DMS 273 (cell line): ENCODE data around the gene SS18.

ENCODE experiments used
- DNase-seq: peaks from one replicate; lab custom pipeline; 2025; ENCODE audit not compliant: unreplicated experiment; lab: John Stamatoyannopoulos, UW

Gene SS18

DNA sequence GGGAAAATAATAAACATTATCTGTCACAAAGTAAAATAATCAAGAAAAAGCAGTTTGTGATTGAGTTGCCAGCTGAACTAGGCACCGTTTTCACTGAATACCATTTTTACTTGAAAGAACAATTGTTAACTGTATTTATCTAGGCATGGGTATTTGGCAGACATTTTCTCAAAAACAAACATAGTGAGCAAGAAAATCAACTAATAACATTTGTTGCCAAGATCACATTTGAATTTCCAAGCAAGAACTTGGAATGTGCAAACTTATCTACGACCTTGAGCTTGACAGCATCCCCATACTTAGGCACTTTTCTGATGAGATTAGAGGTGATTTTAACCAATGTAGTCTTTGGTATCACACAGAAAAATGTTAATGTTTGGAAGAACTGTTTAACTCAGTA is 16.7 kb downstream of the SS18 start:
- DNase-seq, result no peak

DNA sequence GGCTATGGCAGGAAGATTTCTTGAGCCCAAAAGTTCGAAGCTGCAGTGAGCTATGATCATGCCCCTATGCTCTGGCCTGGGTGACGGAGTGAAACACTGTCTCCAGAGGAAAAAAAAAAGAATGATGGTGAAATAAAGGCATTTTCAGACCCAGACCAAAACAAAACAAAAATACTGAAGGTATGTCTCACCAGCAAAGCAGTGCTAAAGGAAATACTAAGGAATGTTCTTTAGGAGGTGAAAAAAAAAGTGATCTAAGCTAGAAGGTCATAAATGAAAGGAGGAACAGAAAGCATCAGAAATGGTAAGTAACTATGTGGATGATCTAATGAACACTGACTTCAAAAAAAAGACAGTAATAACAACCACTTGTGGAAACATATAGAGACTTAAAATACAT is 18.7 kb downstream of the SS18 start:
- no peak for DNase-seq

DNA sequence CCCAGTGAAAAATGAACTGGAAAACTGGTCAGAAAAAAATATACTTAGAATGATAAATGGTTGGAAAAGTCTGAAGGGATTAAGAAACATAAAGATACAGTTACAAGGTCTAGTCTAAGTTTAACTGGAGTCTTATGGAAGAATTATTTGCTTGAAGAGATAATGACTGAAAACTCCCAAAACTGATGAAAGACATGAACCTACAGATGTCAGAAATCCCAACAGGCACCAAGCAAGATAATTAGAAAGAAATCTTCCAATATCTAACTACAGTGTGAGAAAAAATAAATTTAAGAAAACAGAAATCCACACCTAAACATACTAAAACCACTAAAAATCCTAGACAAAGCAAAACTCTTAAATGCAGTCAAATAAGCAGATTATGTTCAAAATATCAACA is 19.4 kb downstream of the SS18 start:
- no peak for DNase-seq

DNA sequence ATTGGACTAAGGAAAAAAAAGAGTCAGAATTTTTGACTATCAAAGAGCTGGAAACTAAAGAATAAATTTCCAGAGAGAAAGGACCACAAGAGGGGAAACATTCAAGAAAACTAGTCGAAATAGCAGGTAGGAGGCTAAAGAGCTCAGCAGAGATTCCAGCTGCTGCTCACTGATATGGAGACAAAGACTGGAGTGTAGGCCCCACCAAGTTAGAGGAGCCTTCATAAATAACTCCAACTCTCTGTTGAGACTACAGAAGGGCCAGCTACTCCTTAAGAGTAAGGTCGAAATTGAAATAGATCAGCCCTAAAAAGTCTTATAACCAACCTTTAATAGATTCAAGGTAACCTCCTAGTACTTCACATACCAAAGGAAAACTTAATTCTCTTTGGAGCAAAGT is 31.1 kb downstream of the SS18 start:
- no peak for DNase-seq

DNA sequence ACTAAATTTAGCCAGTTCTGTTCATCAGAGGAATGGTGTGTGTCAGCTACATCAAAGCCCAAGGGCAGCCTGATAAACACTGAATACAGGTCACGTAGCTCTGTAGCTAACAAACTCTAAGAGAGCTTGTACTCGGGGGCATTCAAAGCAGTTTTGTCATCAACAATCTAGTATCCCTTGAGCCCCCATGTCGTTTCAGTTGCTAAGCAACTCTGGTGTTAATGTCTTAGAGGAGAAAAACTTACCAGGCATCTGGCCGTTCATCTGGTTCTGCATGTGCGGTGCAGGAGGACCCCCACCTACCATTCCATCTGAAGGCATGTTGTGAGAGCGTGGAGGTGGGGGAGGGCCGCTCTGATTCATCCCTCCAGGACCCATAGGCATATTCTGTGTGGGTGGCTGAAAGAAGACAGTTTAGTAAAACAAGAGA is 33.1 kb downstream of the SS18 start:
- DNase-seq, result no peak

DNA sequence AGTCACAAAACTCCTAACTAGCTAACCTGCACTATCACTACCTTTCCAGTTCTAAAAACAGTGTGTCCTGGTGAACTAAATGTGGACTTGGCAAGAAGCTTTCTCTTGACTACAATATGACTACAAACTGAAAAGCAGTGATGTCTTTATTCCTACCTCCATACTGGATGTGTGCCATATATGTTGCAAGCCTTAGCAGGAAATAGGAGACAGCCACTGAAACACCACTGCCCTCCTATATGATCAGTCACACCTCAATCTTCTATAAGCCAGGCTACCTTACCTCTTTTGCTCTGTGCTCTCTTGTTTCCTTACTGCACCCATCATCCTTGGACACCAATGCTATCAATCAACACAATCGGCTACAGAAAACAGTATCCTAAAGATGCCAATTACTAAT is 34.1 kb downstream of the SS18 start:
- DNase-seq, result no peak

DNA sequence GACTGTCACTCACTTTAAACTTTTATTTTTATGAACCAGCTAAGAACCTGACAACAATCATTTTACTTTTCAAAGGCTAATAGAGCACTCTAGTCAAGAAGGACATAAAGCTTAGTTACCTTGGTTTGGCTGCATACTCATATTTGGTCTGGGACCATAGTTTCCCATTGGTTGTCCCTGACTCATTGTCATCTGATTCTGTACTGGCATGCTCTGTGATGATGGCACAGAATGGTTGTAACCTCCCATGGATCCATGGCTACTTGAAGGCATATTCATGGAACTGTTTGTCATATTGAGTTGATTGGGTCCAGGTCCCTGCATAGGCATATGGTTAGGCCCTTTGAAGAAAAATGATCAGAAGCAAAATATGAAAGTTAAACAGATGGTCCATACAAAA is 37.9 kb downstream of the SS18 start:
- DNase-seq, result no peak

DNA sequence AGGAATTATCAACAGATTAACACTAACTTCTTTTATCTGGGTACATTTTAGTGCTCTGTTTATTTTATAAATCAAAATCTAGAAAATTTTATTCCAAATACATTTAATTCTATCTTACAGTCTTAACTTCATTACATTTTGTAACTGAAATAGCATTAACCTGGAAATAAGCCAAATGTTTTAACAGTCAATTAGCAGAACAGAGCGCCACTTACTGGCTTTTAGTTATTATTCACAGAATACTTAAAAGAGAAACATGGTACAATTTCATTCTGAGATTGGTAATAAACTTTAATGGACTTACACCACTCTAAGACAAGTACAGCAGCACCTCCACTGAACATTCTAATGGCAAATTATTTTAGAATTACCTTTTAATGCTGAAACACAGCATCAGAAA is 38.6 kb downstream of the SS18 start:
- peak; percentile 34 for DNase-seq

DNA sequence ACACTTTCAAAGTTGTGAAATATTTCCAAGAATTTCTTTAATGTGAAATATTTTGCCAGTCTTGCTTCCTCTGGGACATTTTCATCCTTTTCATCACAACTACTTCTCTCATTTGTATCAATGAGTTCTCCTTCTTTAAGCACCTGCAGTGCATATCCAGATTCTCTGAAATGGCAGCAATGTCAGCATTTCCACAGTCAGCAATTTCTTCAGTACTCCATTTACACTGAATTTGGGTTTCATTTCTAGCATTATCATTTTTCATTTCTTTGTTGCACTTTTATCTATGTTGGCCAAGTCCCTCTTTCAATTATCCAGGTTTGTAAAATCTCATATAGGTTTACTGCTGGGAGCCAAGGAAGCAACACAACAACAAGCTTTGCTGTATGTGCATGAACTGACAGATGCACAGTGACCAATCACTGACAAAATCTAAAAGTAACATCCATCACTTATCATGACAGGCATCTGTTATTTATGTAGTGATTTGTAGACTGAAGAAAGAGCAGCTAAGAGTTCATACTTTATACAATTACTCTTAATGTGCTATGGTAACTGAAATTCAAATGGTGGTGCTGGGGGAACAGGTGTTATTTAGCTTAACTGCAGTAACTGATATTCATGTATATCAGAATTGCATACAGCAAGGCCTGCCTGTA is 43.9 kb downstream of the SS18 start:
- no peak for DNase-seq

DNA sequence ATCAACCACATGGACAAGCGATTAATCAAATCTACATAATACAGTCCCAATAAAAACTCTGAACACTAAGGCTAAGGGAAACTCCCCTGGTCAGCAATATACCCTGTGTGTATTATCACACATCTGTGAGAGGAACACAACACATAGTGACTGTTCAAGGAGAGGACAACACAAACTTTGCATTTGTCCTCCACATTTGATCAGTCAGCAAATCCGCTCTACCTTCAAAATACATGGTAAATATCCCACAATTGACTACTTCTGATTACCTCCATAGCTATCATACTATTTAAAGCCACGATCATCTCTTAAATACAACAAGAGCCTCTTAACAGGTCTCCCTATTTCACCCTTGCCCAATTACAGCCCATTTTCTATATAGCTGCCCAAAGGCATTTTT is 45.6 kb downstream of the SS18 start:
- DNase-seq, result no peak

DNA sequence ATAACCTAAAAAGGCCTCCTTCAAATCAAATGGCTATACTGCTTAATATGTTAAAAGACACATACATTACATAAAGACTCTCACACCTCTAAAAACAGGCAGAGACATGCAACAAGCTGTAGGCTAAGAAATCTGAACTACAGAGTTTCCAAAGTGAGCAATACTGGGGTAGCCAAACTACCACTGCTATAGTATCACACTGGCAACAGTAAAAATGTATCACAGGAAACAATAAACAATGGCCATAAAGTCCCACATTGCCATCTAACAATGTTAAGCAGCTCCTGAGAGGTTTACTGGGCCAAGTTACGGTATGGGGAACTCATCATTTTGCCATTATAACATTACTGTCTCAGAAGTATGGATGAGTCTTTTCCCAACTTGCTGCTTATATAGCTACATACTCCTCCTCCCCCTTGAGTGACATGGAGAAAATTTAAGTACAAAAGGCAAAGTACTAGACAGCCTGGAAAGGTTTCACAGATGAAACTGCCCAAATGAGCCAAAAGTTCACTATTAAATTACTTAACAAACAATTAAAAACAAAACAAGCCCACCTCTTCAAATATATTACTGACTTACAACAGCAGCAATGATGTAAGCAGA is 50.3 kb downstream of the SS18 start:
- DNase-seq, result no peak

DNA sequence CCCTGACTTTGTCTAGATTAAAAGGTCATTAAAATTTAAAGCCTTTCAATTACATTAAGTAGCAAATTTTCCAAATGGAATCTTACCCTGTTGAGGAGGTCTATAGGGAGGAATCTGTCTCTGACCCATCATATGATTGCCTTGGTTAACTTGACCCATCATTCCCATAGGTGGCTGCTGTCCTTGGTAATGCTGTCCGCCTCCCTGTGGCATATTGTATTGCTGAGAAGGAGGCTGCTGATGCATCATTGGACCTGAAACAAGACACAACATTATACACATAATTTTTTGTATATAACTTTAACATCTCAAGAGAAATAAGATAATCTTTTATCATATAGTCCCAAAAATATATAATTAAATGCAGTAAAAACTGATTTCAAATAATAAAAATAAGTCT is 51.2 kb downstream of the SS18 start:
- no peak for DNase-seq

DNA sequence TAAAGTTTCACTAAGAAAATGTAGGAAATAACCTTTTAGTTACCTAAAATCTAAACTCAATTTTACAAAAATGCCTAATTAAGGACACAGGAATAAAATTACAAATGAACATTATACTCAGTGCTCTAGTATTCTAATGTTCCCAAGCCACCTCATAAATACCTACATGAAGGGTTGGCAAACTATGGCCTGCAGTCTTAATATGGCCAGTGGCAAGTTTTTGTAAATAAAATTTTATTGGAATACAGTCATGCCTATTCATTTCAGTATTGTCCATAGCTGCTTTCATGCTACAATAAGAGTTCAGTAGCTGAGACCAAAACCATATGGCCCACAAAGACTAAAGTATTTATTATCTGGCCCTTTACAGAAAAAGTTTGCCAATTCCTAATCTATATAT is 53.8 kb downstream of the SS18 start:
- DNase-seq, result no peak

DNA sequence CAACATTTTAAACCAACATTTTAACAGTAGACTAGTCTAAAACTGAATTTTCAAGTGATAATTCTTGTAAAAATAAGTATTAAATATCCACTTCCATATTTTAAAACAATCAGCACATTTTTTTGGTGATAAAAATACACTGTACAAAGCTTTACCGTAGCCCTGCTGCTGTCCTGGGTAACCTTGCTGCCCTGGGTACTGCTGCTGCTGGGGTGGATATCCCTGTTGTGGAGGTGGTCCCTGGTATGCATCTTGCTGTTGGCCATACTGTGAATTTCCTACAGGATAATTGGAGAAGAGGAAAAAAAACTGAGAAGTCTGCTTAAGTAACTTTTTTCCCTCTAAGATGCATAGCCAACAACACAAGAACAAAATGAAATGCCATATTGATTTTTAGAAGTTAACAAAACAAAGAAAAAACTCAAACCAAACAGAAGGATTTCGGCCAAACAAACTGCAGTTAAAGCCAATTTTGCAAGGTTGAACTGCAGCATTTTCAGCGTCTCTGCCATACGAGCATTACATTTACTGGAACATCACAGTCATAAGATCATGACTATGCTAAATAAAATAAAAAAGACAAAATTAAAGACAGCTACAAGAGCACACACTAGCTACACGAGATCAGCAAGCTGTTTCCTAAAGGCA is 55.4 kb downstream of the SS18 start:
- no peak for DNase-seq

DNA sequence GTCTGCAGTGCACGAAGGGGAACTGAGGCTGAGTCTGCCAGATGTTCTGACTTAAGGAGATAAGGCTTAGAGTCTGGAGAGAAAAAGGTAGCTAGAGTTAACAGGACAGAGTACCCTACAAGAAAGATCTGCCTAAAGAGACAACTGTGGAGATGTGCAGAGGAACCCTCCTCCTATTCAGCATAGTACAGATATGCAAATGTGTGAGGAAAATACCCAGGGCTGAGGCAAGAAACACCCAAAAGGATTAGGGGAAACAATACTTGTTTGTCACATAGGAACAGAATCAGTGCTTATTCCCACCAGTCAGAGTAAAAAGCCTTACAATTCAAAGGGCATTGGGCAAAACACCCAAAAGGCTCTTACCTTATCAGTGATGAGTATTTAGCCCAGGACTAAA is 67.8 kb downstream of the SS18 start:
- DNase-seq, result no peak

DNA sequence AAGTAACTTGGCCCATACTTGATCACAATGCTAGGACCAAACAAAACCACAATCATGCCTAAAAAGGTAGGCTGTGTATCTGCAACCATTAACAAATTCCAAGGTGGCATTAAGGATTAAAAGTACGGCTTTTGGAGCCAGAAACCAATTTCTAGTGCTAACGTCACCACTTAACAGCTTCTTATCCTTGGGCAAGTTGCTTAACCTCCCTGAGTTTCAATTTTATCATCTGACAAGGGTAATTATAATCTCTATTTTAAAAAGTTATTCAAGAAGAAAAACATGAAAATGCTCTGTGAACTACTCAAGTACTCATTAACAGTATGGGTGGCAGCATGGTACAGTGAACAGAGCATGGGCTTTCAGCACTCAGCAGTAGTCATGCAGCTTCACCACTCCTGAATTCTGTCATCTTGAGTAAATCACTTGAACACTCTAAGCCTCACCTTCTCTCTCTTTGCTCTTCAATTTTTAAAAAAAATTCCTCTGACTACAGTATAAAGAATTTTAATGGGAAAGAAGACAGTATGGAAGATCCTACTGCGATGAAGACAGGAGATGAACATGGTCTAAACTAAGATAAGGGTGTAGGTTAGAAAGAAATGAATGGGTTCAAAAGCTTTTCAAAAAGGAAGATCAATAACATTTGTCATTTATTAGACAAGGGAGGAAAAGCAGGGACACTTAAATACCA is 69.2 kb downstream of the SS18 start:
- DNase-seq, result no peak

DNA sequence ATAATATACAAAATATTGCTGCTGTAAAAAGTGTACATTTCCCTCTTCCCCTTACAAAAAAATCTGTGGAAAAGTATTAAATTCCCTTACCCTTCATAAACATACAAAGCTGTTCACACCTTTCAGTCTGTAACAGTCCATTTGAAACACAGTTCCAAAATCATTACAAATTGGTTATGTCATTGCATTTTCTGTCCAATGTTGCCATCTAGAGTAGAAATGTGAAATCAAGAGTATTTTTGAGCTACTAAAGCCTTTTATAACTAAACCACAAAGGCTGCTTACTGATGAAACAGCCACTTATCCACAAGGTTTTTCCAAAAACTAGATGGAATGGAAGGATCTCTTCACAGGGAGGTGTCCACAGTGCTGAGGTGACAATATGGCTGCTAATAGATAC is 72.5 kb downstream of the SS18 start:
- peak; percentile 26 for DNase-seq

DNA sequence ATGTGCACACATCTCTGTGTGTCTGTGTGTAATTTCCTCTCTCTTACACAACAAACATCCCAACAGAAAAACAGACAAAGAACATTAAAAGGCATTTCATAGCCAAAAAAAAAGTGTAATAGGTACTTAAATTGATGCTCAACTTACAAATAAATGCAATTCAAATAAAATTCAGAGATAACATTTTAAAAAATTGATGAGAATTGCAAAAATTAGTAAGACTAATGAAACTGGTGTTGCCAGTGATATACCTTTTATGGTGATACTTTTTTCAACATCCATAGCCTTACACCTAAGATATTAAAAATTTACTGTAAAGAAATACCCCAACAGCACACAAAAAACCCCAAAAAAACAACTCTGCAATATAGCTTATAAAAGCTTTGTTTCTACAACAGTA is 76.0 kb downstream of the SS18 start:
- no peak for DNase-seq

DNA sequence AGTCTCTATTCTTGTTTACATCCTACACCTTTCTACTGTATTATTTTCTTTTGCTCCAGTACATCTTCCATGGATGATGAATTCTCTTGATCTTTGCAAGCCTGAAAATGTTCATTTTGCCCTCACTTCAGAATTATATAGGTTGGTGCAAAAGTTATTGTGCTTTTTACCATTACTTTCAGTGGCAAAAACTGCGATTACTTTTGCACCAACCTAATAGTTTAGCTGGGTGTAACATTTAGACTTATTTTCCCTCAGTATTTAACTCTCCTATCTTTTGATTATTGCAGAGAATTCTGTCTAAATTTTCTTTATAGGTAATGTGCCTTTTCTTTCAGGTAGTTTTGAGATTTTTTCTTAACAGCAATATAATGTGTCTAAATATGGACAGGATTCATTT is 81.8 kb downstream of the SS18 start:
- no peak for DNase-seq

DNA sequence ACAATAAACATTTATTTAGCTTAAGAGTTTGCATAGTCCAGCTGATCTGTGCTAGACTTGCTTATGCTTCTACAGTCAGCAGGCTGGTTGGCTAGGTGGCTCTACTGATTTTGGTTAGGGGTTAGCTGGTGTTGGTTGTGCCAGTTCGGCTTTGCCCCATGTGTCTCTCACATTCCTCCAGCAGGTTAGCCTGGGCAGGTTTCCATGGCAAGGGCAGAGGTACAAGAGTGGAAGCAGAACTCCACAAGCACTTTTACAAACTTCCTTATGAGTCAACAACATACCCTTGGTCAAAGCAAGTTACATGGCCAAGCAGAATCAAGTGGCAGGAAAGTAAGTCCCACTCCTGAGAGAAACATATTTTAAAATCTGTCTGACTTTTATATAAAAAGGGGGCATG is 82.3 kb downstream of the SS18 start:
- no peak for DNase-seq

DNA sequence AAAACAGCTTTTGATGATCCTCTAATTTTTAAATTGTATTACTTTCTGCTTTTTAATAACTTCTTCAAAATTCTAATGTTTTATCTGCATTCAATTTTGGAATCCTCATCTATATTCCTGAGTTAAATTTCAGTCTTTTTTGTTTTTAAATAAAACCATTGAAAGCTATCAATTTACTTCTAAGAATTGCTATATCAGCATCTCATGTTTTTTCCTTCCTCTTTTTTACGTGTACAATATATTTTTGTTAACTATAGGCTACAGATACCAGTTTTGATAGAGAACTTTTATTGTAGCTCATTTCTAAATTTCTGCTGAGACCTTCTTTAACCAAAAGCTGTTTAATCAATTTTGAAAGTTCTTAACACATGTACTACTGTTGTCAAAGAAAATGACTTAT is 84.5 kb downstream of the SS18 start:
- no peak for DNase-seq

DNA sequence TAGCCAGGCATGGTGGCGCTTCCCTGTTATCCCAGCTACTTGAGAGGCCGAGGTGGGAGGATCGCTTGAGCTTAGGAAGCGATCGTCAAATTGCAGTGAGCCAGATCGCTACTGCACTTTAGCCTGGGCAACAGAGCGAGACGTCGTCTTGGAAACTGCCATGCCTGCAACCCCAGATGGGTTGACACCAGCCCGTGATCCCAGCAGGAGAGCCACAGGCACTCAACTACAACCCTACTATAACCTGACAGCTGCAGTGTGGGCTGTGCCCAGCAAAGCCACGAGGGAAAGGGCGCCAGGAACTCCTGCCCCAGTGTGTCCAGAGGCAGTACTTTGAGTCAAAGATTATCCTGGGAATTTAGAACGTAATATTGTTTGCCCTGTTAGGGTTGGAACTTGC is 85.6 kb downstream of the SS18 start:
- DNase-seq, result peak; percentile 14
